Smooth muscle cell (in vitro differentiated cells): ENCODE data around the gene CDCA5. TPM values are rescaled to one million over a fixed set of nuclear protein-coding genes. Genes with fewer than 3 reads are reported as not detected.

ENCODE experiments used
- DNase-seq: peaks from one replicate; lab custom pipeline; 2025; ENCODE audit not compliant: unreplicated experiment; lab: John Stamatoyannopoulos, UW
- H2AFZ ChIP-seq: fragments of 200-600 bp; sonication (generic); 2 replicates; pipeline ENCODE4 v1.6.0; 2016; ENCODE audit warnings: antibody characterized with exemption, low read depth, mild to moderate bottlenecking
- H3F3A ChIP-seq: fragments of 200-600 bp; sonication (generic); 2 replicates; pipeline ENCODE4 v1.6.0; 2017; ENCODE audit warnings: antibody characterized with exemption, low read depth
- H3K27ac ChIP-seq: fragments of 200-600 bp; sonication (generic); 2 replicates; pipeline ENCODE4 v1.5.1; 2016; ENCODE audit warnings: low read depth, mild to moderate bottlenecking
- H3K27me3 ChIP-seq: fragments of 200-600 bp; sonication (generic); 2 replicates; pipeline ENCODE4 v1.6.1; 2016; ENCODE audit warnings: low read depth, mild to moderate bottlenecking
- H3K36me3 ChIP-seq: fragments of 200-600 bp; sonication (generic); 2 replicates; pipeline ENCODE4 v1.5.1; 2016; ENCODE audit warnings: low read depth
- H3K4me1 ChIP-seq: fragments of 200-600 bp; sonication (generic); 2 replicates; pipeline ENCODE4 v1.5.1; 2016; ENCODE audit warnings: low read depth
- H3K4me2 ChIP-seq: fragments of 200-600 bp; sonication (generic); 2 replicates; pipeline ENCODE4 v1.6.0; 2016; ENCODE audit warnings: mild to moderate bottlenecking
- H3K4me3 ChIP-seq: fragments of 200-600 bp; sonication (generic); 2 replicates; pipeline ENCODE4 v1.5.1; 2016; ENCODE audit warnings: mild to moderate bottlenecking
- H3K79me2 ChIP-seq: fragments of 200-600 bp; sonication (generic); 2 replicates; pipeline ENCODE4 v1.6.0; 2016; ENCODE audit warnings: low read depth, mild to moderate bottlenecking
- H3K9ac ChIP-seq: fragments of 200-600 bp; sonication (generic); 2 replicates; pipeline ENCODE4 v1.6.0; 2016; ENCODE audit warnings: low read depth
- H3K9me3 ChIP-seq: fragments of 200-600 bp; sonication (generic); replicated peaks from 2 replicates; pipeline ENCODE4 v1.5.1; 2016; ENCODE audit warnings: low read depth
- H4K20me1 ChIP-seq: fragments of 200-600 bp; sonication (generic); 2 replicates; pipeline ENCODE4 v1.6.0; 2016; ENCODE audit warnings: low read depth
- CTCF ChIP-seq: fragments of 200-600 bp; sonication (generic); IDR thresholded peaks from 2 replicates; pipeline ENCODE4 v1.5.1; 2017; ENCODE audit warnings: borderline replicate concordance, mild to moderate bottlenecking, antibody characterized with exemption; ENCODE audit not compliant: insufficient read depth, poor library complexity, severe bottlenecking
- WGBS: methylation state at CpG from one replicate; pipeline ENCODE4 v1.1.7; 2016; ENCODE audit warnings: low lambda C conversion rate; 5-methylcytosine and 5-hydroxymethylcytosine counted together
- polyA plus RNA-seq: library from polyadenylated mRNA; unstranded; fragments of >200 nt; fragmentation: Nextera tagmentation; extraction: Ambion mirVana; gene quantifications from 2 replicates; pipeline ENCODE4 v1.2.1, GENCODE V29; 2016
- total RNA-seq: library from RNA; depleted of rRNA; stranded (reverse); fragments of >200 nt; gene quantifications from 2 replicates; pipeline ENCODE4 v1.2.3, GENCODE V29; 2014

CDCA5 gene
- total and polyA plus RNA-seq, 2 experiments from 2014 or later: 8.0 to 11.2 TPM

DNA sequence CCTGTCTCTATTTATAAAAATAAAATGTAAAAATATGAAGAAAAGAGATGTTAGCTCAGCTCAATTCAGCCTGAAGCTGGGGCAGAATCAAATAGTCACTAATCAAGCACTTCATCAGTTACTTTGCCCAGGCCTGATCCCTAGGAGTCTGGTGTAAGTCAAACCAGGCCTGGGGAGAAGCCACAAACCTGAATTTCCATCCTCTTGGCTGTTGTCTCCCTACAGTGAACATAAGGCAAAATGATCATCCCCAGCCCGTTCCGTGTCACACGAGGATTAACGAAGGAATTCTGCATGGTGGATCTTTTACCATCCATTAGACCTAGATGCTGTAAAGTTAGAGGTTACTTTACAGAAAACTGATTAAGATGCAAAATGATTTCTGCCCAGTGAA, 19.0 kb downstream of the CDCA5 start:
- H3K9me3 ChIP-seq: no peaks in the 10 kb centered on the region
- H3F3A ChIP-seq: no peaks in the 10 kb centered on the region
- no peaks in the 10 kb centered on the region for H3K79me2 ChIP-seq
- no peaks in the 10 kb centered on the region for H3K36me3 ChIP-seq
- WGBS: 87% methylated on average over 4 of the region's 4 CpGs
- no peak overlapping the region for H3K4me3 ChIP-seq
- no peak overlapping the region for H3K27ac ChIP-seq
- no peak overlapping the region for H3K9ac ChIP-seq
- H3K4me2 ChIP-seq: no peak overlapping the region
- no peaks in the 10 kb centered on the region for H3K4me1 ChIP-seq
- no peak overlapping the region for H2AFZ ChIP-seq
- H4K20me1 ChIP-seq: no peaks in the 10 kb centered on the region
- H3K27me3 ChIP-seq: no peaks in the 10 kb centered on the region
- DNase-seq: no peak
- no peak for TF ChIP-seq CTCF

GRCh38 chr11:65063532-65063931, 20.3 kb downstream of the CDCA5 start:
- Histone ChIP-seq H3K9me3 (no peaks in the 10 kb centered on the region), H3F3A (no peaks in the 10 kb centered on the region), H3K79me2 (no peaks in the 10 kb centered on the region), H3K36me3 (no peaks in the 10 kb centered on the region), H3K4me3 (no peak overlapping the region), H3K9ac (no peak overlapping the region), H2AFZ (no peak overlapping the region), H3K27ac (no peak overlapping the region), H3K4me1 (no peaks in the 10 kb centered on the region), H3K27me3 (no peaks in the 10 kb centered on the region), H4K20me1 (no peaks in the 10 kb centered on the region), H3K4me2 (no peak overlapping the region)
- TF ChIP-seq CTCF: no peak
- DNase-seq: no peak
- WGBS: 84% methylated on average over 3 of the region's 3 CpGs

DNA sequence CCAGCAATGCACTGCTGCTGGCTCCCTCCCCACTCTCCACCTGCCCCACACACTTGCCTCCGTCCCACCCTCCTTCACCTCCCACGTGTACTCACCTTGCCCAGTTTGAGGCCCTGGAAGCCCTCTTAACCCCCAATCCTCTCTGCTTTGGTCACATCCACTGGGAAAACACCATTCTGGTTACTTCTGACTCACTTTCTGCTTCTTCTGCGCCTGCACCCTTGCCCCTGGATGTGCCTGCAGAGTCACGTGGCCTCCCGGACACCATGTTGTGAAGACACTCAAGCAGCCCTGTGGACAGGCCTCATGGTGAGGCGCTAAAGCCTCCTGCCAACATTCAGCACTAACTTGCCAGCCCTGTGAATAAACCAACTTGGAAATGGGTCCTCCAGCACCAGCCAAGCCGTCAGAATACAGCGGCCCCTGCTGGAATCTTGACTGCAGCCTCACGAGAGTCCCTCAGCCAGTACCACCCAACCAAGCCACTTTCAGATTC, 22.9 kb downstream of the CDCA5 start:
- peak; percentile 8 for TF ChIP-seq CTCF
- Histone ChIP-seq H3K27ac (no peak overlapping the region), H3K27me3 (no peaks in the 10 kb centered on the region), H3K9ac (no peak overlapping the region), H3K4me2 (no peak overlapping the region), H3K9me3 (no peaks in the 10 kb centered on the region), H3K4me1 (no peaks in the 10 kb centered on the region), H4K20me1 (no peaks in the 10 kb centered on the region), H2AFZ (no peak overlapping the region), H3K79me2 (no peaks in the 10 kb centered on the region), H3K36me3 (no peaks in the 10 kb centered on the region), H3F3A (no peaks in the 10 kb centered on the region), H3K4me3 (no peak overlapping the region)
- WGBS: 62% methylated on average over 9 of the region's 9 CpGs
- no peak for DNase-seq
